ENCODE results near the gene SCAF1.

- TF ChIP-seq CTCF (IDR thresholded peaks at IDR 0.05) = no peak
- no peak for TF ChIP-seq ZFX (IDR thresholded peaks at IDR 0.05; ENCODE audit: borderline replicate concordance)
Observed at GRCh38 chr19:49592486-49593232, 49.4 kb upstream of the SCAF1 start.
